ENCODE data around the gene CMTR2.

DNA sequence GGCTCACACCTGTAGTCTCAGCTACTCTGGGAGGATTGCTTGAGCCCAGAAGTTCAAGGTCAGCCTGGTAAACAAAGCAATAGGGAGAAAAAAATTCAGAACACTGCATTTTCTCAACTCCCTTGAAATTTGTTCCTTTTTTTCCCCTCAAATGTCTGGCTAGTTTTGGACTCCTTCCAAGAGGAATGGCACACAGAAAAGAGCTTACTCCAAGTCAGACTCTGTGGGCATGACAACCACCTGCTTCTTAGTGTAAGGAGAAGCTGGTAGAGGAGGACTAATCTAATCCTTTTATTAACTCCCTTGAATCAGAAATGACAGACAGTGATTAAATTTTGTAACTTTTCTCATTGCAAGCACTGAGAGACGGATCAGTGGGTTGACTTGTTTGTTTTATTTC lies 30.8 kb downstream of the CMTR2 start:
- TF ChIP-seq, protein P1, sequence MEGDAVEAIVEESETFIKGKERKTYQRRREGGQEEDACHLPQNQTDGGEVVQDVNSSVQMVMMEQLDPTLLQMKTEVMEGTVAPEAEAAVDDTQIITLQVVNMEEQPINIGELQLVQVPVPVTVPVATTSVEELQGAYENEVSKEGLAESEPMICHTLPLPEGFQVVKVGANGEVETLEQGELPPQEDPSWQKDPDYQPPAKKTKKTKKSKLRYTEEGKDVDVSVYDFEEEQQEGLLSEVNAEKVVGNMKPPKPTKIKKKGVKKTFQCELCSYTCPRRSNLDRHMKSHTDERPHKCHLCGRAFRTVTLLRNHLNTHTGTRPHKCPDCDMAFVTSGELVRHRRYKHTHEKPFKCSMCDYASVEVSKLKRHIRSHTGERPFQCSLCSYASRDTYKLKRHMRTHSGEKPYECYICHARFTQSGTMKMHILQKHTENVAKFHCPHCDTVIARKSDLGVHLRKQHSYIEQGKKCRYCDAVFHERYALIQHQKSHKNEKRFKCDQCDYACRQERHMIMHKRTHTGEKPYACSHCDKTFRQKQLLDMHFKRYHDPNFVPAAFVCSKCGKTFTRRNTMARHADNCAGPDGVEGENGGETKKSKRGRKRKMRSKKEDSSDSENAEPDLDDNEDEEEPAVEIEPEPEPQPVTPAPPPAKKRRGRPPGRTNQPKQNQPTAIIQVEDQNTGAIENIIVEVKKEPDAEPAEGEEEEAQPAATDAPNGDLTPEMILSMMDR (IDR thresholded peaks at IDR 0.05; ENCODE audit: insufficient read depth, low read length) = no peak
- TF ChIP-seq, protein P2, sequence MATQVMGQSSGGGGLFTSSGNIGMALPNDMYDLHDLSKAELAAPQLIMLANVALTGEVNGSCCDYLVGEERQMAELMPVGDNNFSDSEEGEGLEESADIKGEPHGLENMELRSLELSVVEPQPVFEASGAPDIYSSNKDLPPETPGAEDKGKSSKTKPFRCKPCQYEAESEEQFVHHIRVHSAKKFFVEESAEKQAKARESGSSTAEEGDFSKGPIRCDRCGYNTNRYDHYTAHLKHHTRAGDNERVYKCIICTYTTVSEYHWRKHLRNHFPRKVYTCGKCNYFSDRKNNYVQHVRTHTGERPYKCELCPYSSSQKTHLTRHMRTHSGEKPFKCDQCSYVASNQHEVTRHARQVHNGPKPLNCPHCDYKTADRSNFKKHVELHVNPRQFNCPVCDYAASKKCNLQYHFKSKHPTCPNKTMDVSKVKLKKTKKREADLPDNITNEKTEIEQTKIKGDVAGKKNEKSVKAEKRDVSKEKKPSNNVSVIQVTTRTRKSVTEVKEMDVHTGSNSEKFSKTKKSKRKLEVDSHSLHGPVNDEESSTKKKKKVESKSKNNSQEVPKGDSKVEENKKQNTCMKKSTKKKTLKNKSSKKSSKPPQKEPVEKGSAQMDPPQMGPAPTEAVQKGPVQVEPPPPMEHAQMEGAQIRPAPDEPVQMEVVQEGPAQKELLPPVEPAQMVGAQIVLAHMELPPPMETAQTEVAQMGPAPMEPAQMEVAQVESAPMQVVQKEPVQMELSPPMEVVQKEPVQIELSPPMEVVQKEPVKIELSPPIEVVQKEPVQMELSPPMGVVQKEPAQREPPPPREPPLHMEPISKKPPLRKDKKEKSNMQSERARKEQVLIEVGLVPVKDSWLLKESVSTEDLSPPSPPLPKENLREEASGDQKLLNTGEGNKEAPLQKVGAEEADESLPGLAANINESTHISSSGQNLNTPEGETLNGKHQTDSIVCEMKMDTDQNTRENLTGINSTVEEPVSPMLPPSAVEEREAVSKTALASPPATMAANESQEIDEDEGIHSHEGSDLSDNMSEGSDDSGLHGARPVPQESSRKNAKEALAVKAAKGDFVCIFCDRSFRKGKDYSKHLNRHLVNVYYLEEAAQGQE (IDR thresholded peaks at IDR 0.05; ENCODE audit: insufficient replicate concordance, low read depth) = no peak
